ENCODE results near the gene LDB2. TPM values are rescaled to one million over a fixed set of nuclear protein-coding genes. Genes with fewer than 3 reads are reported as not detected.

Gene LDB2
- total RNA-seq, 2 experiments from 2014 or later = not detected

DNA sequence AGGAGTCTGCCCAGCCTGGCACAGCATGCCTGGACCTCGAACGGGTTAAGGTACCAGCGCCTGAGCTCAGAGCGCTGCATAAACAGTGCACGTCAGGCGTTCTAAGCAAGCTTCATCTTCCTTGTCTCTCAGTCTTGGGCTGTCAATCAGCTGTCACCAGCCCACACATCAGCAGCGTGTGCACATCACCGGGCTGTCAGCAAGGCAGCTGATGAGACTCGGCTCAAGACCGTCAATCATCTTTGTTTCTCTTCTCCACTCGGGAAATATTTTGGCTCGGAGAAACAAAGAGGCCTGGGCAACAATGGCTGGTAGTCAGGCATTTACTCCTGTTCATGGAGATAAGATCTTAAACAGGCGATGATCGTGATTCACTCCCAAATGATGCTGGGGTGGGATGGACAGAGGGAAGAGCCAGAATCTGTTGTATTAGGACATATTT lies 141.3 kb downstream of the LDB2 start:
- intact Hi-C loops (cut with micrococcal nuclease; ENCODE audit: unreplicated experiment) = no loop called here
- POLR2A ChIA-PET = no interaction called here
- CTCF ChIA-PET (ENCODE audit: unreplicated experiment) = no interaction called here
- BruUV-seq (replicated peaks) = no TSS peak
- Histone ChIP-seq H3K79me2 (ENCODE audit: insufficient read depth, low read depth, low read length) (no peaks in the 10 kb centered on the region), H4K20me1 (ENCODE audit: insufficient read depth, low read length) (no peaks in the 10 kb centered on the region), H3K27ac (ENCODE audit: low read depth, low read length, poor library complexity, severe bottlenecking) (no peak overlapping the region), H3K4me1 (ENCODE audit: insufficient read depth, low read length, poor library complexity, severe bottlenecking) (no peaks in the 10 kb centered on the region), H2AFZ (ENCODE audit: low read length) (no peak overlapping the region), H3K36me3 (ENCODE audit: insufficient read depth, low read length) (no peaks in the 10 kb centered on the region), H3K4me2 (ENCODE audit: low read length) (no peak overlapping the region), H3K9me2 (ENCODE audit: insufficient read depth, low read length) (no peaks in the 10 kb centered on the region), H3K4me3 (ENCODE audit: low read depth, low read length, poor library complexity, severe bottlenecking) (no peak overlapping the region), H3K9me3 (ENCODE audit: low read length) (no peaks in the 10 kb centered on the region)
- TF ChIP-seq, protein P1, sequence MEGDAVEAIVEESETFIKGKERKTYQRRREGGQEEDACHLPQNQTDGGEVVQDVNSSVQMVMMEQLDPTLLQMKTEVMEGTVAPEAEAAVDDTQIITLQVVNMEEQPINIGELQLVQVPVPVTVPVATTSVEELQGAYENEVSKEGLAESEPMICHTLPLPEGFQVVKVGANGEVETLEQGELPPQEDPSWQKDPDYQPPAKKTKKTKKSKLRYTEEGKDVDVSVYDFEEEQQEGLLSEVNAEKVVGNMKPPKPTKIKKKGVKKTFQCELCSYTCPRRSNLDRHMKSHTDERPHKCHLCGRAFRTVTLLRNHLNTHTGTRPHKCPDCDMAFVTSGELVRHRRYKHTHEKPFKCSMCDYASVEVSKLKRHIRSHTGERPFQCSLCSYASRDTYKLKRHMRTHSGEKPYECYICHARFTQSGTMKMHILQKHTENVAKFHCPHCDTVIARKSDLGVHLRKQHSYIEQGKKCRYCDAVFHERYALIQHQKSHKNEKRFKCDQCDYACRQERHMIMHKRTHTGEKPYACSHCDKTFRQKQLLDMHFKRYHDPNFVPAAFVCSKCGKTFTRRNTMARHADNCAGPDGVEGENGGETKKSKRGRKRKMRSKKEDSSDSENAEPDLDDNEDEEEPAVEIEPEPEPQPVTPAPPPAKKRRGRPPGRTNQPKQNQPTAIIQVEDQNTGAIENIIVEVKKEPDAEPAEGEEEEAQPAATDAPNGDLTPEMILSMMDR (conservative IDR thresholded peaks at IDR 0.05; ENCODE audit: low read length) = no peak
- no peak for TF ChIP-seq EZH2phosphoT487 (IDR thresholded peaks at IDR 0.05; ENCODE audit: borderline replicate concordance, low read depth, low read length)
- no peak for DNase-seq (ENCODE audit: low spot score)

- no peaks in the 10 kb centered on the region for H3K36me3 ChIP-seq (ENCODE audit: insufficient read depth, low read length)
- no peak overlapping the region for H3K27ac ChIP-seq (ENCODE audit: low read depth, low read length, poor library complexity, severe bottlenecking)
- no peaks in the 10 kb centered on the region for H3K4me1 ChIP-seq (ENCODE audit: insufficient read depth, low read length, poor library complexity, severe bottlenecking)
- no TSS peak for BruUV-seq (replicated peaks)
- POLR2A ChIA-PET = interaction anchor here (0.5 kb wide), 1 partner anchor 248 kb away, joined by 3 read pairs; no protein-coding TSS in a partner anchor
- H3K9me3 ChIP-seq (ENCODE audit: low read length) = no peaks in the 10 kb centered on the region
- no peaks in the 10 kb centered on the region for H4K20me1 ChIP-seq (ENCODE audit: insufficient read depth, low read length)
- CTCF ChIA-PET (ENCODE audit: unreplicated experiment) = no interaction called here
- H3K4me3 ChIP-seq (ENCODE audit: low read depth, low read length, poor library complexity, severe bottlenecking) = no peak overlapping the region
- no peak overlapping the region for H3K4me2 ChIP-seq (ENCODE audit: low read length)
- H2AFZ ChIP-seq (ENCODE audit: low read length) = no peak overlapping the region
- no peaks in the 10 kb centered on the region for H3K9me2 ChIP-seq (ENCODE audit: insufficient read depth, low read length)
- no peaks in the 10 kb centered on the region for H3K79me2 ChIP-seq (ENCODE audit: insufficient read depth, low read depth, low read length)
- TF ChIP-seq, protein P1 (conservative IDR thresholded peaks at IDR 0.05; ENCODE audit: low read length) = no peak
- TF ChIP-seq EZH2phosphoT487 (IDR thresholded peaks at IDR 0.05; ENCODE audit: borderline replicate concordance, low read depth, low read length) = no peak
- no peak for DNase-seq (ENCODE audit: low spot score)
- intact Hi-C loops (cut with micrococcal nuclease; ENCODE audit: unreplicated experiment) = no loop called here
These were observed 144.3 kb downstream of the LDB2 start for GRCh38 chr4:16754104-16754503.

GRCh38 chr4:16752150-16752549 lies 146.3 kb downstream of the LDB2 start:
- no TSS peak for BruUV-seq (replicated peaks)

More at GRCh38 chr4:16752150-16752549, 146.3 kb downstream of the LDB2 start:
- H3K79me2 ChIP-seq (ENCODE audit: insufficient read depth, low read depth, low read length) = no peaks in the 10 kb centered on the region
- no peak overlapping the region for H3K4me3 ChIP-seq (ENCODE audit: low read depth, low read length, poor library complexity, severe bottlenecking)
- H3K9me2 ChIP-seq (ENCODE audit: insufficient read depth, low read length) = no peaks in the 10 kb centered on the region
- no peaks in the 10 kb centered on the region for H3K9me3 ChIP-seq (ENCODE audit: low read length)
- CTCF ChIA-PET (ENCODE audit: unreplicated experiment) = no interaction called here
- H3K27ac ChIP-seq (ENCODE audit: low read depth, low read length, poor library complexity, severe bottlenecking) = no peak overlapping the region
- H4K20me1 ChIP-seq (ENCODE audit: insufficient read depth, low read length) = no peaks in the 10 kb centered on the region
- TF ChIP-seq EZH2phosphoT487 (IDR thresholded peaks at IDR 0.05; ENCODE audit: borderline replicate concordance, low read depth, low read length) = no peak
- TF ChIP-seq, protein P1 (conservative IDR thresholded peaks at IDR 0.05; ENCODE audit: low read length) = peak; percentile 46
- POLR2A ChIA-PET = no interaction called here
- H3K36me3 ChIP-seq (ENCODE audit: insufficient read depth, low read length) = no peaks in the 10 kb centered on the region
- intact Hi-C loops (cut with micrococcal nuclease; ENCODE audit: unreplicated experiment) = no loop called here
- DNase-seq (ENCODE audit: low spot score) = no peak
- H2AFZ ChIP-seq (ENCODE audit: low read length) = no peak overlapping the region
- H3K4me2 ChIP-seq (ENCODE audit: low read length) = no peak overlapping the region
- H3K4me1 ChIP-seq (ENCODE audit: insufficient read depth, low read length, poor library complexity, severe bottlenecking) = no peaks in the 10 kb centered on the region
